ENCODE results near the gene ZSWIM3.

GRCh38 chr20:45823949-45824835 is 33.2 kb upstream of the ZSWIM3 start:
- TF ChIP-seq, protein P1, sequence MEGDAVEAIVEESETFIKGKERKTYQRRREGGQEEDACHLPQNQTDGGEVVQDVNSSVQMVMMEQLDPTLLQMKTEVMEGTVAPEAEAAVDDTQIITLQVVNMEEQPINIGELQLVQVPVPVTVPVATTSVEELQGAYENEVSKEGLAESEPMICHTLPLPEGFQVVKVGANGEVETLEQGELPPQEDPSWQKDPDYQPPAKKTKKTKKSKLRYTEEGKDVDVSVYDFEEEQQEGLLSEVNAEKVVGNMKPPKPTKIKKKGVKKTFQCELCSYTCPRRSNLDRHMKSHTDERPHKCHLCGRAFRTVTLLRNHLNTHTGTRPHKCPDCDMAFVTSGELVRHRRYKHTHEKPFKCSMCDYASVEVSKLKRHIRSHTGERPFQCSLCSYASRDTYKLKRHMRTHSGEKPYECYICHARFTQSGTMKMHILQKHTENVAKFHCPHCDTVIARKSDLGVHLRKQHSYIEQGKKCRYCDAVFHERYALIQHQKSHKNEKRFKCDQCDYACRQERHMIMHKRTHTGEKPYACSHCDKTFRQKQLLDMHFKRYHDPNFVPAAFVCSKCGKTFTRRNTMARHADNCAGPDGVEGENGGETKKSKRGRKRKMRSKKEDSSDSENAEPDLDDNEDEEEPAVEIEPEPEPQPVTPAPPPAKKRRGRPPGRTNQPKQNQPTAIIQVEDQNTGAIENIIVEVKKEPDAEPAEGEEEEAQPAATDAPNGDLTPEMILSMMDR (IDR thresholded peaks at IDR 0.05; ENCODE audit: low read depth, low read length), result peak; percentile 66
- TF ChIP-seq EZH2phosphoT487 (IDR thresholded peaks at IDR 0.05; ENCODE audit: low read depth), result no peak

Data from OCI-LY3 (cell line).